SU-DHL-6 (cell line): ENCODE results near the gene SYTL2.
"Not testable (repeated sequence)": the region's sequence is repeated elsewhere in the genome, so short reads cannot be mapped to it uniquely, and the experiment has no call there.

Experiments
- EZH2phosphoT487 ChIP-seq: fragments of 200-600 bp; sonication (generic), shearing (Covaris generic); conservative IDR thresholded peaks from 2 replicates; pipeline ENCODE4 v1.6.1; 2018; ENCODE audit warnings: mild to moderate bottlenecking, antibody characterized with exemption, low read length, moderate library complexity, mixed read lengths
- TF ChIP-seq, protein P1 (sequence below): fragments of 200-600 bp; sonication (generic); IDR thresholded peaks from one replicate; pipeline ENCODE4 v1.5.1; 2017; ENCODE audit warnings: antibody characterized with exemption, mild to moderate bottlenecking, low read length, moderate library complexity; ENCODE audit not compliant: insufficient read depth, poor library complexity, severe bottlenecking

DNA sequence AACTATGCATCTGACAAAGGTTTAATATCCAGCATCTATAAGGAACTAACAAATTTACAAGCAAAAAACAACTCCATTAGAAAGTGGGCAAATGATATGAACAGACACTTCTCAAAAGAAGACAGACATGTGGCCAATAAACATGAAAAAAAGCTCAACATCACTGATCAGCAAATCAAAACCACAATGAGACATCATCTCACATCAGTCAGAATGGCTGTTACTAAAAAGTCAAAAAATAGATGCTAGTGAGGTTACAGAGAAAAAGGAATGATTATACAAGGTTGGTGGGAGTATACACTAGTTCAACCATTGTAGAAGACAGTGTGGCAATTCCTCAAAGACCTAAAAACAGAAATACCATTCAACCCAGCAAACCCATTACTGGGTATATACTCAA is 30.0 kb upstream of the SYTL2 start:
- TF ChIP-seq, protein P1, sequence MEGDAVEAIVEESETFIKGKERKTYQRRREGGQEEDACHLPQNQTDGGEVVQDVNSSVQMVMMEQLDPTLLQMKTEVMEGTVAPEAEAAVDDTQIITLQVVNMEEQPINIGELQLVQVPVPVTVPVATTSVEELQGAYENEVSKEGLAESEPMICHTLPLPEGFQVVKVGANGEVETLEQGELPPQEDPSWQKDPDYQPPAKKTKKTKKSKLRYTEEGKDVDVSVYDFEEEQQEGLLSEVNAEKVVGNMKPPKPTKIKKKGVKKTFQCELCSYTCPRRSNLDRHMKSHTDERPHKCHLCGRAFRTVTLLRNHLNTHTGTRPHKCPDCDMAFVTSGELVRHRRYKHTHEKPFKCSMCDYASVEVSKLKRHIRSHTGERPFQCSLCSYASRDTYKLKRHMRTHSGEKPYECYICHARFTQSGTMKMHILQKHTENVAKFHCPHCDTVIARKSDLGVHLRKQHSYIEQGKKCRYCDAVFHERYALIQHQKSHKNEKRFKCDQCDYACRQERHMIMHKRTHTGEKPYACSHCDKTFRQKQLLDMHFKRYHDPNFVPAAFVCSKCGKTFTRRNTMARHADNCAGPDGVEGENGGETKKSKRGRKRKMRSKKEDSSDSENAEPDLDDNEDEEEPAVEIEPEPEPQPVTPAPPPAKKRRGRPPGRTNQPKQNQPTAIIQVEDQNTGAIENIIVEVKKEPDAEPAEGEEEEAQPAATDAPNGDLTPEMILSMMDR: not testable (repeated sequence)
- TF ChIP-seq EZH2phosphoT487: not testable (repeated sequence)
